Testis (tissue), 5 donors: ENCODE measurements around the gene PTGER4. TPM values are rescaled to one million over a fixed set of nuclear protein-coding genes. Genes with fewer than 3 reads are reported as not detected.

Source experiments
- DNase-seq: peaks from one replicate; pipeline ENCODE4 v3.0.0-alpha.2; 2019
- H3K27ac ChIP-seq, 2 donors: fragments of 200-600 bp; sonication (generic); one replicate each; pipeline ENCODE4 v1.5.1; 2019
- H3K27me3 ChIP-seq: fragments of 200-600 bp; sonication (generic); one replicate; pipeline ENCODE4 v1.5.1; 2019
- H3K36me3 ChIP-seq: fragments of 200-600 bp; sonication (generic); one replicate; pipeline ENCODE4 v1.5.1; 2017; ENCODE audit warnings: low read depth; ENCODE audit errors: missing control alignments
- H3K4me1 ChIP-seq: fragments of 200-600 bp; sonication (generic); one replicate; pipeline ENCODE4 v1.5.1; 2019
- H3K4me3 ChIP-seq, 2 donors: fragments of 200-600 bp; sonication (generic); one replicate each; pipeline ENCODE4 v1.5.1; 2017 to 2019
- H3K9me3 ChIP-seq: fragments of 200-600 bp; sonication (generic); one replicate; pipeline ENCODE4 v1.5.1; 2017
- CTCF ChIP-seq, 3 experiments: fragments of 450-650 bp in 2 of 3; fragments of 200-600 bp in 1 of 3; sonication (generic) in 1 of 3; IDR thresholded peaks; one replicate each; pipeline ENCODE4 v1.5.1; 2016 to 2019; ENCODE audit warnings: antibody characterized with exemption in 3 of 3, mild to moderate bottlenecking in 2 of 3, moderate library complexity in 1 of 3
- POLR2A ChIP-seq: fragments of 450-650 bp; IDR thresholded peaks from one replicate; pipeline ENCODE4 v1.6.1; 2017; ENCODE audit warnings: antibody characterized with exemption, mild to moderate bottlenecking, moderate library complexity
- WGBS, 2 donors: methylation state at CpG; one replicate each; pipeline ENCODE4 v1.1.5; 2018; 5-methylcytosine and 5-hydroxymethylcytosine counted together
- intact Hi-C: fragments of 100-400 bp; cut with DNase I; formaldehyde crosslinking; loops from one replicate; pipeline ENCODE4 v1.15.1; 2023; ENCODE audit warnings: low total_unique reads
- long read RNA-seq, 2 donors: transcript quantifications; one replicate each; lab custom pipeline, GENCODE V29; 2026
- polyA plus RNA-seq: library from polyadenylated mRNA; stranded (reverse); fragments of 350-450 nt; fragmentation: Illumina TruSeq; extraction: RNeasy Lipid Tissue Mini Kit (QIAGEN cat#74804); gene quantifications from one replicate; pipeline ENCODE4 v1.2.3, GENCODE V29; 2014; ENCODE audit warnings: low read depth, low replicate concordance; ENCODE audit not compliant: insufficient read depth
- total RNA-seq, 2 donors: library from RNA; depleted of rRNA; stranded (reverse); fragments of >200 nt; gene quantifications; one replicate each; pipeline ENCODE4 v1.2.3, GENCODE V29; 2016

PTGER4 gene
- total RNA-seq (10 to 100 TPM; 10.1 to 10.4 TPM), polyA plus RNA-seq (8.7 TPM)
- long read RNA-seq, donor 1, partial matches to known transcripts: 0 of 1 reads
- long read RNA-seq, donor 1, other reads (novel, unspliced or antisense): 0 of 1 reads
- long read RNA-seq, donor 2, partial matches to known transcripts: 0 of 1 reads
- long read RNA-seq, donor 2, other reads (novel, unspliced or antisense): 0 of 1 reads

DNA sequence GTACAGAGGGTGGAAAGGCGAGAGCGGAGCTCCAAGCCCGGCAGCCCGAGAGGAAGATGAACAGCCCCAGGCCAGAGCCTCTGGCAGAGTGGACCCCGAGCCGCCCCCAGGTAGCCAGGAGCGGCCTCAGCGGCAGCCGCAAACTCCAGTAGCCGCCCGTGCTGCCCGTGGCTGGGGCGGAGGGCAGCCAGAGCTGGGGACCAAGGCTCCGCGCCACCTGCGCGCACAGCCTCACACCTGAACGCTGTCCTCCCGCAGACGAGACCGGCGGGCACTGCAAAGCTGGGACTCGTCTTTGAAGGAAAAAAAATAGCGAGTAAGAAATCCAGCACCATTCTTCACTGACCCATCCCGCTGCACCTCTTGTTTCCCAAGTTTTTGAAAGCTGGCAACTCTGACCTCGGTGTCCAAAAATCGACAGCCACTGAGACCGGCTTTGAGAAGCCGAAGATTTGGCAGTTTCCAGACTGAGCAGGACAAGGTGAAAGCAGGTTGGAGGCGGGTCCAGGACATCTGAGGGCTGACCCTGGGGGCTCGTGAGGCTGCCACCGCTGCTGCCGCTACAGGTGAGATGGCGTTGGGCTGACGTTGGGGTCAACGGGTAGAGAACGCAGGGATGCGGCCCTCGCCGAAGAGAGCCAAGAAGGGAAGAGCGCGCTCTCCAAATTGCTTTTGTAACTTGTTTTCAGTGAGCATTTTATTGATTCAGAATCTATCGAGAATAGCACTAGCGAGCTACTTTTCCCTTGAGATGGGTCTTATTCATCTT, at the start of gene PTGER4:
PTGER4 (plus strand) TSS at position 3 of the 769 bp plus-strand sequence. CDS start 1,079 bp downstream, outside the sequence.
- no peaks in the 10 kb centered on the region for H3K9me3 ChIP-seq
- H3K27me3 ChIP-seq: no peaks in the 10 kb centered on the region
- H3K4me1 ChIP-seq: peaks cover 4% of the 10 kb centered on the region
- H3K27ac ChIP-seq: peak within 1 kb of the TSS; percentile 41 to 78
- intact Hi-C loops: no loop called here
- no peak for DNase-seq
- no peaks in the 10 kb centered on the region for H3K36me3 ChIP-seq
- 3 to 5% methylated on average over 37 to 44 of the region's 44 CpGs for WGBS, 2 donors
- H3K4me3 ChIP-seq: peak within 1 kb of the TSS; percentile 62 to 65
- no peak for TF ChIP-seq CTCF (IDR thresholded peaks at IDR 0.05)
- TF ChIP-seq POLR2A: no peak

DNA sequence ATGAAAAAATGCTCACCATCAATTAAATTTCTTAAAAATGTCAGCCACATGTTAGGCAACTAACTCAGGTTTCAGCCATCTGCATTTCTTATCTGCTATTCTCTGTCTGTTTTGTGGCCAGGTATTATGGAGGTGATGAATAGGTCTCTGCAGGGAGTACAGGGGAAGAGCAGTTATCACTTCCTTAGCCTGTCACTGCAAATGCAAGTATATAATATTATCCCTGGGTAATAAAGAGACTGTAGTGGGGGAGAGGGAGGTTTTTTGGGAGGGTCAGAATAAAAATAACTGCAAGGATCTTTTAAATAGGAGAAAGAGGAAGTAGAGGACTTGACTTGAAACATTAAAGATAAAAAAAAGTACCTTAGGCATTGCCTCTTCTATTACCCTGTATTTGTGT, 49.6 kb upstream of the PTGER4 start:
- intact Hi-C loops: no loop called here
- TF ChIP-seq POLR2A (no peak), CTCF (IDR thresholded peaks at IDR 0.05) (no peak)
- Histone ChIP-seq H3K27ac (no peak overlapping the region), H3K36me3 (no peaks in the 10 kb centered on the region), H3K27me3 (no peaks in the 10 kb centered on the region), H3K4me3 (no peak overlapping the region), H3K4me1 (no peaks in the 10 kb centered on the region), H3K9me3 (no peaks in the 10 kb centered on the region)
- no peak for DNase-seq

- Histone ChIP-seq H3K4me1 (no peaks in the 10 kb centered on the region), H3K9me3 (no peaks in the 10 kb centered on the region), H3K27ac (no peak overlapping the region), H3K36me3 (no peaks in the 10 kb centered on the region), H3K4me3 (no peak overlapping the region), H3K27me3 (no peaks in the 10 kb centered on the region)
- intact Hi-C loops: no loop called here
- no peak for DNase-seq
- WGBS, 2 donors: 60 to 66% methylated on average over 7 of the region's 7 CpGs
- TF ChIP-seq CTCF (IDR thresholded peaks at IDR 0.05) (no peak), POLR2A (no peak)
These were observed 48.5 kb upstream of the PTGER4 start for GRCh38 chr5:40631236-40631635.

GRCh38 chr5:40634154-40634553, 45.6 kb upstream of the PTGER4 start:
- no peaks in the 10 kb centered on the region for H3K36me3 ChIP-seq
- TF ChIP-seq CTCF (IDR thresholded peaks at IDR 0.05) (no peak), POLR2A (no peak)
- no peaks in the 10 kb centered on the region for H3K9me3 ChIP-seq
- WGBS, 2 donors: 65 to 87% methylated on average over 3 of the region's 3 CpGs
- H3K4me3 ChIP-seq: no peak overlapping the region
- DNase-seq: no peak
- intact Hi-C loops: no loop called here
- no peak overlapping the region for H3K27ac ChIP-seq
- H3K4me1 ChIP-seq: no peaks in the 10 kb centered on the region
- H3K27me3 ChIP-seq: no peaks in the 10 kb centered on the region
